H1 (cell line): Measurements from ENCODE around the gene WNT3A. TPM values are rescaled to one million over a fixed set of nuclear protein-coding genes. Genes with fewer than 3 reads are reported as not detected.

Experiments
- CTCF ChIA-PET: fragments of 300-600 bp; sonication (Branson Sonifier 250); formaldehyde crosslinking; loops from one replicate; lab custom pipeline; 2021; ENCODE audit not compliant: partially characterized antibody; lab: Charles Lee
- POLR2A ChIA-PET: fragments of 300-600 bp; sonication (Branson Sonifier 250); formaldehyde crosslinking; loops from one replicate; lab custom pipeline; 2021; ENCODE audit warnings: inconsistent platforms; ENCODE audit not compliant: partially characterized antibody; lab: Charles Lee
- DNase-seq, 2 experiments: peaks; one replicate each; pipeline versions ENCODE4 v3.0.0 to v3.0.0-alpha.2; 2010 to 2022; ENCODE audit warnings: low spot score in 2 of 2, low read depth in 1 of 2, mixed read lengths in 1 of 2
- FAIRE-seq: peaks from 2 replicates; lab custom pipeline; 2011; peaks lifted over from hg19 to GRCh38; lab: Jason Lieb, UNC
- H2AFZ ChIP-seq: 2 replicates; pipeline ENCODE4 v1.8.1; 2012; ENCODE audit warnings: low read length, inconsistent platforms
- H2AK5ac ChIP-seq: 2 replicates; pipeline ENCODE4 v1.6.1; 2013; ENCODE audit warnings: low read depth, low read length
- H2BK120ac ChIP-seq: replicated peaks from 2 replicates; pipeline ENCODE3; 2013; ENCODE audit warnings: low read depth, low read length, inconsistent platforms
- H2BK12ac ChIP-seq: 2 replicates; pipeline ENCODE4 v1.6.1; 2013; ENCODE audit warnings: low read depth, low read length
- H2BK15ac ChIP-seq: 2 replicates; pipeline ENCODE4 v1.6.1; 2013; ENCODE audit warnings: low read length
- H2BK20ac ChIP-seq: 2 replicates; pipeline ENCODE4 v1.6.1; 2013; ENCODE audit warnings: low read length
- H2BK5ac ChIP-seq: 2 replicates; pipeline ENCODE4 v1.6.1; 2013; ENCODE audit warnings: low read depth, low read length
- H3K14ac ChIP-seq: 2 replicates; pipeline ENCODE4 v1.6.1; 2013; ENCODE audit warnings: inconsistent platforms; ENCODE audit not compliant: insufficient read length
- H3K18ac ChIP-seq: 2 replicates; pipeline ENCODE4 v1.6.1; 2013; ENCODE audit warnings: low read length; ENCODE audit errors: extremely low read depth
- H3K23ac ChIP-seq: 2 replicates; pipeline ENCODE4 v1.6.1; 2013; ENCODE audit warnings: inconsistent platforms; ENCODE audit not compliant: insufficient read length
- H3K23me2 ChIP-seq: 2 replicates; pipeline ENCODE4 v1.6.1; 2013; ENCODE audit warnings: low read depth, low read length
- H3K27ac ChIP-seq: 2 replicates; pipeline ENCODE4 v1.6.1; 2011; ENCODE audit warnings: low read depth, low read length, inconsistent platforms
- H3K27me3 ChIP-seq, 4 experiments: replicated peaks in 1 of 4; 1 replicate in 1 of 4; 2 replicates in 3 of 4; pipeline versions ENCODE4 v1.6.1 to v1.8.1; 2011 to 2013; ENCODE audit warnings: low read length in 3 of 4, mild to moderate bottlenecking in 3 of 4, inconsistent platforms in 2 of 4, mixed read lengths in 2 of 4, moderate library complexity in 1 of 4; ENCODE audit not compliant: control insufficient read depth in 3 of 4, insufficient read depth in 3 of 4; ENCODE audit errors: extremely low read depth in 1 of 4
- H3K36me3 ChIP-seq, 4 experiments: 2 replicates each; pipeline versions ENCODE4 v1.6.1 to v1.8.1; 2011 to 2013; ENCODE audit warnings: mild to moderate bottlenecking in 4 of 4, low read length in 3 of 4, moderate library complexity in 2 of 4, control low read depth in 1 of 4, inconsistent platforms in 1 of 4; ENCODE audit not compliant: insufficient read depth in 4 of 4, control insufficient read depth in 2 of 4
- H3K4ac ChIP-seq: replicated peaks from 2 replicates; pipeline ENCODE3; 2013; ENCODE audit warnings: low read length, low read depth, mixed read lengths, inconsistent platforms; ENCODE audit not compliant: insufficient read length
- H3K4me1 ChIP-seq, 4 experiments: replicated peaks in 1 of 4; 1 replicate in 1 of 4; 2 replicates in 3 of 4; pipeline versions ENCODE4 v1.6.1 to v1.8.1; 2011 to 2013; ENCODE audit warnings: low read length in 3 of 4, inconsistent platforms in 2 of 4, mixed read lengths in 1 of 4; ENCODE audit not compliant: insufficient read depth in 4 of 4, control insufficient read depth in 3 of 4
- H3K4me2 ChIP-seq, 2 experiments: 2 replicates each; pipeline versions ENCODE4 v1.6.1 to v1.8.1; 2011 to 2013; ENCODE audit warnings: low read depth in 2 of 2, low read length in 2 of 2, control low read depth in 1 of 2, inconsistent platforms in 1 of 2, mild to moderate bottlenecking in 1 of 2; ENCODE audit not compliant: insufficient read depth in 1 of 2
- H3K4me3 ChIP-seq, 4 experiments: fragments of 200-600, 300-600 bp in 1 of 4; sonication (generic), shearing (Covaris generic), sonication (Bioruptor Twin) in 1 of 4; 2 replicates each; pipeline versions ENCODE4 v1.5.1 to v1.8.1; 2011 to 2016; ENCODE audit warnings: low read length in 4 of 4, low read depth in 3 of 4, control low read depth in 2 of 4, inconsistent platforms in 2 of 4, mild to moderate bottlenecking in 2 of 4, mixed read lengths in 1 of 4, moderate library complexity in 1 of 4; ENCODE audit not compliant: insufficient read depth in 2 of 4; ENCODE audit errors: extremely low read depth in 1 of 4
- H3K56ac ChIP-seq: replicated peaks from 2 replicates; pipeline ENCODE3; 2013; ENCODE audit warnings: low read depth, mild to moderate bottlenecking, mixed read lengths, low read length, inconsistent platforms; ENCODE audit not compliant: insufficient read length
- H3K79me1 ChIP-seq: 2 replicates; pipeline ENCODE4 v1.6.1; 2013; ENCODE audit warnings: low read depth, low read length, control low read depth
- H3K79me2 ChIP-seq, 2 experiments: 2 replicates each; pipeline versions ENCODE4 v1.6.1 to v1.8.1; 2012 to 2013; ENCODE audit warnings: low read length in 2 of 2, mild to moderate bottlenecking in 2 of 2, inconsistent platforms in 1 of 2; ENCODE audit not compliant: insufficient read depth in 2 of 2, control insufficient read depth in 1 of 2
- H3K9ac ChIP-seq, 4 experiments: replicated peaks in 1 of 4; 1 replicate in 1 of 4; 2 replicates in 3 of 4; pipeline versions ENCODE4 v1.6.1 to v1.8.1; 2011 to 2013; ENCODE audit warnings: low read depth in 3 of 4, low read length in 3 of 4, control low read depth in 2 of 4, mild to moderate bottlenecking in 2 of 4, moderate library complexity in 2 of 4, inconsistent platforms in 1 of 4; ENCODE audit errors: extremely low read depth in 1 of 4
- H3K9me3 ChIP-seq, 2 experiments: 2 replicates each; pipeline versions ENCODE4 v1.6.1 to v1.8.1; 2012 to 2013; ENCODE audit warnings: mild to moderate bottlenecking in 2 of 2, moderate library complexity in 2 of 2, control low read depth in 1 of 2, inconsistent platforms in 1 of 2, low read depth in 1 of 2, low read length in 1 of 2, mixed read lengths in 1 of 2; ENCODE audit not compliant: insufficient read depth in 2 of 2
- H4K20me1 ChIP-seq, 2 experiments: replicated peaks in 1 of 2; 2 replicates each; pipeline versions ENCODE3 to v1.8.1; 2011 to 2013; ENCODE audit warnings: inconsistent platforms in 2 of 2, low read length in 2 of 2, mild to moderate bottlenecking in 1 of 2; ENCODE audit not compliant: insufficient read depth in 2 of 2, control insufficient read depth in 1 of 2
- H4K5ac ChIP-seq: 2 replicates; pipeline ENCODE4 v1.6.1; 2013; ENCODE audit warnings: low read length, low read depth, mixed read lengths, inconsistent platforms; ENCODE audit not compliant: insufficient read length
- H4K8ac ChIP-seq: 2 replicates; pipeline ENCODE4 v1.8.0; 2013; ENCODE audit warnings: mild to moderate bottlenecking, moderate library complexity, low read length, inconsistent platforms; ENCODE audit not compliant: insufficient read depth; ENCODE audit errors: extremely low read depth
- H4K91ac ChIP-seq: replicated peaks from 2 replicates; pipeline ENCODE3; 2013; ENCODE audit warnings: low read length, mixed read lengths, inconsistent platforms; ENCODE audit not compliant: insufficient read length
- FOSL1 ChIP-seq: IDR thresholded peaks from 2 replicates; pipeline ENCODE4 v1.6.1; 2011; ENCODE audit warnings: mild to moderate bottlenecking, low read depth, low read length, moderate library complexity; ENCODE audit not compliant: insufficient read depth
- KDM1A ChIP-seq: fragments of 200-600, 300-600 bp; sonication (generic); IDR thresholded peaks from 2 replicates; pipeline ENCODE4 v1.7.1; 2016; ENCODE audit warnings: mild to moderate bottlenecking, low read length, borderline replicate concordance
- PHF8 ChIP-seq: fragments of 200-600 bp; sonication (generic); conservative IDR thresholded peaks from 2 replicates; pipeline ENCODE4 v1.7.1; 2012; ENCODE audit warnings: low read depth, mild to moderate bottlenecking, inconsistent platforms, low read length, moderate library complexity
- RFX5 ChIP-seq: IDR thresholded peaks from 2 replicates; pipeline ENCODE4 v1.6.1; 2011; ENCODE audit warnings: low read depth, low read length, improper control_type of control experiment, borderline replicate concordance
- TAF7 ChIP-seq: optimal IDR thresholded peaks from 2 replicates; pipeline ENCODE3; 2011; ENCODE audit warnings: low read depth, mild to moderate bottlenecking, inconsistent platforms, low read length, moderate library complexity, borderline replicate concordance
- TBP ChIP-seq: IDR thresholded peaks from 2 replicates; pipeline ENCODE4 v1.6.1; 2011; ENCODE audit warnings: low read depth, low read length, improper control_type of control experiment
- ZNF274 ChIP-seq: IDR thresholded peaks from 2 replicates; pipeline ENCODE4 v1.7.0; 2012; ENCODE audit warnings: low read length, borderline replicate concordance; ENCODE audit errors: extremely low read depth
- WGBS, 2 experiments: shearing (Covaris generic) in 1 of 2; methylation state at CpG; one replicate each; pipeline versions ENCODE4 v1.1.6 to v1.1.7; 2013 to 2015; ENCODE audit warnings: low lambda C conversion rate in 2 of 2, mixed read lengths in 2 of 2, inconsistent platforms in 1 of 2, low coverage in 1 of 2, missing lambda C conversion rate in 1 of 2; ENCODE audit not compliant: insufficient replicate concordance in 2 of 2, insufficient coverage in 1 of 2, insufficient read length in 1 of 2; ENCODE audit errors: extremely low coverage in 1 of 2, missing lambda C conversion rate in 1 of 2; 5-methylcytosine and 5-hydroxymethylcytosine counted together
- polyA plus RNA-seq, 7 experiments: library from polyadenylated mRNA; depleted of rRNA in 3 of 7; stranded (reverse) in 5 of 7; unstranded in 2 of 7; fragments of >200 nt in 5 of 7; fragments of 200-250 nt in 2 of 7; gene quantifications; 1 replicate in 5 of 7; 2 replicates in 1 of 7; 4 replicates in 1 of 7; pipeline versions ENCODE4 v1.2.1 to v1.2.3, GENCODE V29; 2011 to 2013; ENCODE audit warnings: missing spikeins in 2 of 7, mixed read lengths in 2 of 7
- total RNA-seq: library from RNA; stranded (reverse); fragmentation: NEBNext Ultra II Directional; extraction: Animal tissue kit (Norgen Biotek cat#: 25700); gene quantifications from 2 replicates; pipeline ENCODE4 v1.2.1, GENCODE V29; 2021

Gene WNT3A
- total and polyA plus RNA-seq, 2 of the 8 experiments (the other 6 are each of a cell fraction or from before 2014, with no cell fraction given), result 0.08 to 0.19 TPM

DNA sequence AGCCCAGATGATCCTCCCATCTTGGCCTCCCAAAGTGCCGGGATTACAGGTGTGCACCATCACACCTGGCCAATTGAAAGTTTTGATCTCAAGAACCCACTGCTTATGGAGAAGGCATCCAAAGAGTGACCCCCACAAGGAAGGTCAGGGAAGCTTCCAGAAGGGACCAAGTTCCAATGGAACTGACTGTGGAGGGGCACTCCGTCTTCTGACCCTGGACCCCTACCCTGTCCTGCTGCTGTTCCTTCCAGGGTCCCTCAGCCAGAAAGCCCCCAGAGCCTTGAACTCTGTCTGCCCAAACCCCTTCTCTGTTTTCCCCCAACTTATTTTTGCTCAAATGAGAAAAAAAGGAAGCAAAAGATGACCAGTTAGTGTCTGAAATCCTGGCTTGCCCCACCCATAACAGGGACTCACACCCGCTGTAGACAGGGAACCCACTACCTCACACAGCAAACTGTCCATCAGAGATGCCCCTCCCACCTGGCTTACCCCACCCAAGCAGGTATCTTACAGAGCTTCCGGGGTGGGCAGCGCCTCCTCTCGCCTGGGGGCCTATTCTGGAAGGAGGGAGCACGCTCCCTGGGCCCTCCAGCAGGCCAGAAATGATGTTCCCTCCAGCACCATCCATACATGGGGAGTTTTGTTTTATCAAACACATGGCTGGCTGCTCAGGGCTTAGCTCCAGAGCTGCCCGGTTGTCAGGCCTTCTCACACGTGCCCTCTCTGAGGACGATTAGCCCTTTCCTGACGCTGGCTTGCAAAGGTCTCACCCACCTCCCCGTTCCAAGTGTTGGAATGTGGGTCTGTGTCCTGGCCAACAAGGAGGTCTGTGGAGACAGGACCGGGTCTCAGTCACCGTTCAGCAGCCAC lies 3.1 kb upstream of the WNT3A start:
- Histone ChIP-seq H3K27ac (no peak overlapping the region), H2AFZ (no peak overlapping the region), H3K4me1 (peaks cover 0 to 40% (median 19%) of the 10 kb centered on the region in 4 experiments; a peak in 6 of 7 replicates), H4K91ac (no peak overlapping the region), H3K14ac (no peak overlapping the region), H3K9me3 (no peaks in the 10 kb centered on the region), H3K4me3 (no peak overlapping the region; a peak in 2 of 8 replicates), H2AK5ac (no peak overlapping the region), H3K4me2 (no peak overlapping the region), H3K36me3 (peaks cover 0 to 6% (median 0%) of the 10 kb centered on the region in 4 experiments; a peak in 1 of 8 replicates), H4K20me1 (peaks cover 12 to 15% of the 10 kb centered on the region in 2 experiments), H2BK20ac (no peak overlapping the region), H3K18ac (no peak overlapping the region), H2BK12ac (no peak overlapping the region; the same call in 1 of the 2 replicates), H3K9ac (no peak overlapping the region), H3K23me2 (peaks cover 10% of the 10 kb centered on the region; the same call in 1 of the 2 replicates), H2BK120ac (no peak overlapping the region), H3K79me1 (no peaks in the 10 kb centered on the region), H3K79me2 (no peaks in the 10 kb centered on the region), H4K5ac (no peak overlapping the region), H3K56ac (no peak overlapping the region), H3K4ac (no peak overlapping the region), H2BK15ac (no peak overlapping the region), H3K23ac (no peak overlapping the region), H2BK5ac (no peak overlapping the region), H4K8ac (no peak overlapping the region), H3K27me3 (peaks cover 46 to 87% (median 63%) of the 10 kb centered on the region in 4 experiments)
- WGBS, 2 experiments, result 63% methylated on average over 14 of the region's 14 CpGs; no CpG with 5 or more reads in 1 of the 2 experiments
- DNase-seq (no peak), FAIRE-seq (no peak)
- TF ChIP-seq PHF8 (no peak), KDM1A (no peak), TAF7 (no peak), ZNF274 (no peak), FOSL1 (no peak), TBP (no peak), RFX5 (no peak)
- ChIA-PET CTCF (interaction anchor here (0.5 to 11.6 kb wide), 41 partner anchors 7 to 1603 kb away, joined by 3 to 197 read pairs (median 4); partner anchors contain the start of gene ARF1), POLR2A (interaction anchor here (0.7 to 1.6 kb wide), 3 partner anchors 33 to 80 kb away, joined by 3 to 4 read pairs (median 3); partner anchors contain the start of gene ARF1)
